B cell (primary cell): Measurements from ENCODE around the gene LGALS3. TPM values are rescaled to one million over a fixed set of nuclear protein-coding genes. Genes with fewer than 3 reads are reported as not detected.

ENCODE experiments used
- ATAC-seq: fragments of 200-7000 bp; cut with Tn5 transposase; one replicate; pipeline ENCODE4 v1.10.0; 2021; ENCODE audit warnings: low read depth, mild to moderate bottlenecking, moderate number of reproducible peaks, moderate library complexity
- CTCF ChIA-PET: fragments of 350-600 bp; sonication (Branson Sonifier 250); formaldehyde crosslinking; loops from one replicate; lab custom pipeline; 2021; ENCODE audit warnings: antibody characterized with exemption, inconsistent platforms; lab: Charles Lee
- POLR2A ChIA-PET: fragments of 350-600 bp; sonication (Branson Sonifier 250); formaldehyde crosslinking; loops from one replicate; lab custom pipeline; 2021; ENCODE audit warnings: antibody characterized with exemption; lab: Charles Lee
- DNase-seq: peaks from one replicate; pipeline ENCODE4 v3.0.0; 2013
- H2AFZ ChIP-seq: 2 replicates; pipeline ENCODE4 v1.6.1; 2012; ENCODE audit warnings: mild to moderate bottlenecking, low read depth, low read length; ENCODE audit not compliant: insufficient read depth, poor library complexity, severe bottlenecking
- H3K27ac ChIP-seq, 2 donors: 1 replicate in 1 of 2; 2 replicates in 1 of 2; pipeline ENCODE4 v1.5.1; 2012 to 2013; ENCODE audit warnings: low read length in 2 of 2, mild to moderate bottlenecking in 2 of 2, moderate library complexity in 1 of 2
- H3K27me3 ChIP-seq, 4 experiments: fragments of 200-600 bp in 1 of 4; sonication (generic) in 1 of 4; replicated peaks in 1 of 4; 1 replicate in 2 of 4; 2 replicates in 2 of 4; pipeline versions ENCODE4 v1.6.1 to v1.7.0; 2013 to 2016; ENCODE audit warnings: low read length in 3 of 4, mild to moderate bottlenecking in 2 of 4, mixed read lengths in 1 of 4, moderate library complexity in 1 of 4; ENCODE audit not compliant: insufficient read depth in 4 of 4, control insufficient read depth in 3 of 4; ENCODE audit errors: control extremely low read depth in 1 of 4
- H3K36me3 ChIP-seq, 2 experiments: replicated peaks in 1 of 2; 1 replicate in 1 of 2; 2 replicates in 1 of 2; pipeline versions ENCODE4 v1.6.1 to v1.7.1; 2013; ENCODE audit warnings: low read length in 1 of 2; ENCODE audit not compliant: insufficient read depth in 2 of 2, control insufficient read depth in 1 of 2; ENCODE audit errors: control extremely low read depth in 1 of 2, extremely low read depth in 1 of 2
- H3K4me1 ChIP-seq, 2 donors: fragments of 200-600 bp in 1 of 2; sonication (generic) in 1 of 2; 1 replicate in 1 of 2; 2 replicates in 1 of 2; pipeline versions ENCODE4 v1.5.1 to v1.6.1; 2013 to 2017; ENCODE audit warnings: low read length in 2 of 2; ENCODE audit not compliant: control insufficient read depth in 2 of 2, insufficient read depth in 2 of 2
- H3K4me2 ChIP-seq: replicated peaks from 2 replicates; pipeline ENCODE3; 2012; ENCODE audit warnings: mild to moderate bottlenecking, low read depth, low read length; ENCODE audit not compliant: poor library complexity, severe bottlenecking
- H3K4me3 ChIP-seq, 5 experiments: fragments of 200-600 bp in 1 of 5; sonication (generic) in 1 of 5; 1 replicate in 3 of 5; 2 replicates in 2 of 5; pipeline versions ENCODE4 v1.5.1 to v1.7.0; 2011 to 2016; ENCODE audit warnings: low read length in 4 of 5, mild to moderate bottlenecking in 4 of 5, low read depth in 2 of 5, control low read depth in 1 of 5, moderate library complexity in 1 of 5; ENCODE audit not compliant: insufficient read depth in 1 of 5; ENCODE audit errors: control extremely low read depth in 1 of 5, extremely low read depth in 1 of 5
- H3K79me2 ChIP-seq: fragments of 200-600 bp; sonication (generic); one replicate; pipeline ENCODE4 v1.6.0; 2016; ENCODE audit warnings: low read length; ENCODE audit not compliant: control insufficient read depth, insufficient read depth
- H3K9ac ChIP-seq: fragments of 200-600 bp; sonication (generic); 2 replicates; pipeline ENCODE4 v1.6.1; 2017; ENCODE audit warnings: mild to moderate bottlenecking, low read length, moderate library complexity
- H3K9me3 ChIP-seq, 3 donors: one replicate each; pipeline versions ENCODE4 v1.6.1 to v1.7.1; 2013; ENCODE audit warnings: low read length in 2 of 3; ENCODE audit not compliant: control insufficient read depth in 2 of 3, insufficient read depth in 1 of 3; ENCODE audit errors: control extremely low read depth in 1 of 3
- H4K20me1 ChIP-seq: 2 replicates; pipeline ENCODE4 v1.6.0; 2012; ENCODE audit warnings: mild to moderate bottlenecking, low read length; ENCODE audit not compliant: insufficient read depth, control insufficient read depth, poor library complexity, severe bottlenecking
- H3K27ac Mint-ChIP-seq: one replicate; pipeline ENCODE4 v1.8.0; 2021; ENCODE audit warnings: mixed read lengths
- H3K27me3 Mint-ChIP-seq: one replicate; pipeline ENCODE4 v1.8.0; 2021; ENCODE audit warnings: mixed read lengths
- H3K4me1 Mint-ChIP-seq: one replicate; pipeline ENCODE4 v1.8.0; 2021; ENCODE audit warnings: mixed read lengths
- H3K4me3 Mint-ChIP-seq: one replicate; pipeline ENCODE4 v1.8.0; 2021; ENCODE audit warnings: mixed read lengths
- H3K9me3 Mint-ChIP-seq: one replicate; pipeline ENCODE4 v1.8.0; 2022; ENCODE audit warnings: mixed read lengths; ENCODE audit not compliant: insufficient read depth
- EZH2 ChIP-seq: IDR thresholded peaks from 2 replicates; pipeline ENCODE4 v1.6.1; 2012; ENCODE audit warnings: borderline replicate concordance, low read depth, mild to moderate bottlenecking, moderate library complexity, low read length; ENCODE audit not compliant: insufficient read depth, poor library complexity, severe bottlenecking
- WGBS: methylation state at CpG from one replicate; pipeline ENCODE4 v1.1.5; 2013; ENCODE audit warnings: missing lambda C conversion rate; ENCODE audit not compliant: insufficient coverage; 5-methylcytosine and 5-hydroxymethylcytosine counted together
- intact Hi-C: fragments of 100-400 bp; cut with micrococcal nuclease; formaldehyde crosslinking; loops from one replicate; pipeline ENCODE4 v1.10.0; 2022
- polyA plus RNA-seq: library from polyadenylated mRNA; depleted of rRNA; stranded (reverse); fragments of >200 nt; gene quantifications from 2 replicates; pipeline ENCODE4 v1.2.3, GENCODE V29; 2012
- total RNA-seq, 2 donors: library from RNA; stranded (reverse); fragments of 120-200 nt in 1 of 2; gene quantifications; 1 replicate in 1 of 2; 2 replicates in 1 of 2; pipeline versions ENCODE4 v1.2.3 to v1.2.4, GENCODE V29; 2013 to 2022
- TF ChIP-seq, protein P1 (sequence below): fragments of 200-600 bp; IDR thresholded peaks from one replicate; pipeline ENCODE4 v1.8.0; 2022; ENCODE audit warnings: antibody characterized with exemption, mild to moderate bottlenecking

The LGALS3 gene
- total and polyA plus RNA-seq, 2 donors (not counting 1 experiment from before 2014, with no cell fraction given) = 7.0 to 21.1 TPM

DNA sequence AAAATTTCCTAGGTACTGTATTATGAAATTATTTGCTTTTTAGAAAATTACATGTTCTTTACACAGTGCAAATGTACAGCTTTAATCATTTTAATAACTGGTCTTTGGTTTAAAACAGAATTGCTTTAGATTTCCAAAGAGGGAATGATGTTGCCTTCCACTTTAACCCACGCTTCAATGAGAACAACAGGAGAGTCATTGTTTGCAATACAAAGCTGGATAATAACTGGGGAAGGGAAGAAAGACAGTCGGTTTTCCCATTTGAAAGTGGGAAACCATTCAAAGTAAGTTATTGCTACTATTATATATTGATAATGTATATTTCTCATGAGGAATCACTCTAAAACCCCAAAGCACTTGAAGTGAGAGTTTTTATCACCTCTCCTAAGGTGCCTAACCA lies 13.4 kb downstream of the LGALS3 start:
- Mint-ChIP-seq H3K4me3 (no peak overlapping the region), H3K4me1 (no peaks in the 10 kb centered on the region), H3K27me3 (no peaks in the 10 kb centered on the region), H3K27ac (no peak overlapping the region), H3K9me3 (no peaks in the 10 kb centered on the region)
- CTCF ChIA-PET = no interaction called here
- no peak for TF ChIP-seq EZH2
- TF ChIP-seq, protein P1, sequence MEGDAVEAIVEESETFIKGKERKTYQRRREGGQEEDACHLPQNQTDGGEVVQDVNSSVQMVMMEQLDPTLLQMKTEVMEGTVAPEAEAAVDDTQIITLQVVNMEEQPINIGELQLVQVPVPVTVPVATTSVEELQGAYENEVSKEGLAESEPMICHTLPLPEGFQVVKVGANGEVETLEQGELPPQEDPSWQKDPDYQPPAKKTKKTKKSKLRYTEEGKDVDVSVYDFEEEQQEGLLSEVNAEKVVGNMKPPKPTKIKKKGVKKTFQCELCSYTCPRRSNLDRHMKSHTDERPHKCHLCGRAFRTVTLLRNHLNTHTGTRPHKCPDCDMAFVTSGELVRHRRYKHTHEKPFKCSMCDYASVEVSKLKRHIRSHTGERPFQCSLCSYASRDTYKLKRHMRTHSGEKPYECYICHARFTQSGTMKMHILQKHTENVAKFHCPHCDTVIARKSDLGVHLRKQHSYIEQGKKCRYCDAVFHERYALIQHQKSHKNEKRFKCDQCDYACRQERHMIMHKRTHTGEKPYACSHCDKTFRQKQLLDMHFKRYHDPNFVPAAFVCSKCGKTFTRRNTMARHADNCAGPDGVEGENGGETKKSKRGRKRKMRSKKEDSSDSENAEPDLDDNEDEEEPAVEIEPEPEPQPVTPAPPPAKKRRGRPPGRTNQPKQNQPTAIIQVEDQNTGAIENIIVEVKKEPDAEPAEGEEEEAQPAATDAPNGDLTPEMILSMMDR = no peak
- intact Hi-C loops = no loop called here
- ATAC-seq (no peak), DNase-seq (no peak)
- H2AFZ ChIP-seq = no peak overlapping the region
- H3K27ac ChIP-seq = no peak overlapping the region
- no peaks in the 10 kb centered on the region for H4K20me1 ChIP-seq
- no peaks in the 10 kb centered on the region for H3K79me2 ChIP-seq
- H3K27me3 ChIP-seq = no peaks in the 10 kb centered on the region
- no peak overlapping the region for H3K4me3 ChIP-seq
- no peak overlapping the region for H3K4me2 ChIP-seq
- no peak overlapping the region for H3K9ac ChIP-seq
- no peaks in the 10 kb centered on the region for H3K4me1 ChIP-seq
- POLR2A ChIA-PET = no interaction called here
- no CpG with 5 or more reads among the region's 2 CpGs for WGBS
- H3K9me3 ChIP-seq = no peaks in the 10 kb centered on the region
- H3K36me3 ChIP-seq = no peaks in the 10 kb centered on the region

DNA sequence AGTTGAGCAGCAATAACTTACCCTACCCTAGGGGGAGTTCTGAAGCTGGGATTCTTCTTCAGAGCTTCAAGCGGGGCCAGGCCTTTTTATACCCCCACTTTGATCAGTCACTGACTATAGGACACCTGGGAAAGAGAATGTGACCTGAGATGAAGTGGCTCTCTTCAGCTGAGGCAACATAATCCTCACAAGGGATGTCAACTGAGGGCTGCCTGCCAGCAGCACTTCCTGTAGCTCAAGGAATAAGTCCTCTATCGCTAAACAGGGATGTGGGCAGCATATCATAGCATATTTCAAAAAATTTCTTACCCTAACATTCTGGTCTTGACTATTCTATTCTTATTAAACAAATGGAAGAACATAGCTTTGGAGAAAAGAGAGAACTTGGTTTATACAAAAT lies 17.4 kb downstream of the LGALS3 start:
- Histone ChIP-seq H3K9ac (no peak overlapping the region), H3K4me3 (no peak overlapping the region), H3K79me2 (no peaks in the 10 kb centered on the region), H4K20me1 (no peaks in the 10 kb centered on the region), H3K36me3 (no peaks in the 10 kb centered on the region), H3K4me2 (no peak overlapping the region), H3K27ac (no peak overlapping the region), H2AFZ (no peak overlapping the region), H3K27me3 (no peaks in the 10 kb centered on the region), H3K4me1 (no peaks in the 10 kb centered on the region), H3K9me3 (no peaks in the 10 kb centered on the region)
- DNase-seq (no peak), ATAC-seq (no peak)
- intact Hi-C loops = no loop called here
- TF ChIP-seq, protein P1 = no peak
- TF ChIP-seq EZH2 = no peak
- Mint-ChIP-seq H3K9me3 (no peaks in the 10 kb centered on the region), H3K27ac (no peak overlapping the region), H3K27me3 (no peaks in the 10 kb centered on the region), H3K4me1 (no peaks in the 10 kb centered on the region), H3K4me3 (no peak overlapping the region)
- POLR2A ChIA-PET = no interaction called here
- no CpG with 5 or more reads among the region's 2 CpGs for WGBS
- CTCF ChIA-PET = interaction anchor here (0.6 to 2.8 kb wide), 3 partner anchors 14 to 95 kb away, joined by 3 to 9 read pairs (median 3); no protein-coding TSS in a partner anchor
